D341Med (cell line): ENCODE measurements around the gene SIX5.
A peak's percentile ranks its signal among the peaks of the same experiment; 100 is the strongest.
"Not testable (repeated sequence)": the region's sequence is repeated elsewhere in the genome, so short reads cannot be mapped to it uniquely, and the experiment has no call there.

Experiments used
- DNase-seq: peaks from one replicate; pipeline ENCODE4 v3.0.0; 2012; ENCODE audit warnings: low spot score

The SIX5 gene

GRCh38 chr19:45768984-45769782, at the start of gene SIX5:
Gene SIX5, minus strand, starts transcription at chr19:45769252. Its CDS starts 408 bp downstream, at chr19:45768844.
- peak; percentile 98 for DNase-seq

- no peak for DNase-seq
These were observed 48.8 kb upstream of the SIX5 start for GRCh38 chr19:45817725-45818301.

- DNase-seq, result peak; percentile 98
These were observed 48.1 kb upstream of the SIX5 start for GRCh38 chr19:45817010-45817724.

- no peak for DNase-seq
These were observed 47.4 kb upstream of the SIX5 start for GRCh38 chr19:45816236-45817009.

- DNase-seq, result no peak
These were observed 46.6 kb upstream of the SIX5 start for GRCh38 chr19:45815481-45816216.

- no peak for DNase-seq
These were observed 45.9 kb upstream of the SIX5 start, which contains the start of gene RSPH6A for GRCh38 chr19:45814851-45815480. Gene RSPH6A, minus strand, starts transcription at chr19:45815308. Its CDS starts 132 bp downstream, at chr19:45815176.

GRCh38 chr19:45814166-45814780, 45.2 kb upstream of the SIX5 start:
- no peak for DNase-seq

- no peak for DNase-seq
These were observed 43.2 kb upstream of the SIX5 start for GRCh38 chr19:45812297-45812696.

GRCh38 chr19:45809643-45810159, 40.6 kb upstream of the SIX5 start:
- DNase-seq, result no peak

GRCh38 chr19:45805719-45806118, 36.7 kb upstream of the SIX5 start:
- DNase-seq, result no peak

- DNase-seq, result no peak
These were observed 35.8 kb upstream of the SIX5 start for GRCh38 chr19:45804959-45805230.

GRCh38 chr19:45804140-45804958, 35.3 kb upstream of the SIX5 start:
- DNase-seq, result no peak

GRCh38 chr19:45801603-45802175, 32.6 kb upstream of the SIX5 start:
- no peak for DNase-seq

GRCh38 chr19:45800070-45800553, 31.1 kb upstream of the SIX5 start:
- DNase-seq, result no peak

- DNase-seq, result not testable (repeated sequence)
These were observed 30.5 kb upstream of the SIX5 start for GRCh38 chr19:45799541-45799940.

GRCh38 chr19:45798995-45799517, 30.0 kb upstream of the SIX5 start:
- DNase-seq, result peak; percentile 90

GRCh38 chr19:45794627-45795026, 25.6 kb upstream of the SIX5 start:
- DNase-seq, result no peak

GRCh38 chr19:45793876-45794275, 24.8 kb upstream of the SIX5 start:
- no peak for DNase-seq

- no peak for DNase-seq
These were observed 24.1 kb upstream of the SIX5 start for GRCh38 chr19:45793178-45793564.
